ENCODE results near the gene SETD6. TPM values are rescaled to one million over a fixed set of nuclear protein-coding genes. Genes with fewer than 3 reads are reported as not detected.
"Not testable (repeated sequence)": the region's sequence is repeated elsewhere in the genome, so short reads cannot be mapped to it uniquely, and the experiment has no call there.

Gene SETD6
- total RNA-seq, 5 donors from 2014 or later (not counting 1 experiment from before 2014, with no cell fraction given), result 29.6 to 44.2 (median 35.1) TPM

DNA sequence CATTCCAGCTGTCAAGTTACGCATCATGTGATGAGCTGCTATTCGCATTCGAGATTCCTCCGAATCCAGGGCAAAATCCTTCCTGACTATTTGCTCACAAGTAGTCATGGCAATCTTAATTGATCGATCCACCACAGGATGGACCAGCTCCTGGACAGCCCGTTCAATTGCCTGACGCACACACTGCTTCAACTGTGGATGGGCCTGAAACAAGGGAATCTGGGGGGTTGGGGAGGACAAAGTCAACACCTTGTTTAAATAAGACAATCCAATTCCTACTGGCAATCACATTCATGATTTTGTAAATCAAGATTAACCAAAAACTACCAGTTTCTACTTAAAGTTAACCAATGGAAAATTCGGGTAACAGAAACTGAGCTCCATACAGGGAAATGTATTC lies 28.4 kb downstream of the SETD6 start:
- H3K27ac Mint-ChIP-seq, result no peak overlapping the region
- Histone ChIP-seq H3K27ac (ENCODE audit: low read length) (no peak overlapping the region), H3K4me3 (ENCODE audit: control insufficient read depth in 1 of 2, extremely low read depth in 1 of 2, low read length in 1 of 2) (no peak overlapping the region), H3K27me3 (replicated peaks in 1 of 2; ENCODE audit: control insufficient read depth in 2 of 2, extremely low read depth in 1 of 2, insufficient read depth in 2 of 2, low read length in 1 of 2) (no peaks in the 10 kb centered on the region), H3K4me1 (ENCODE audit: control insufficient read depth in 1 of 2, extremely low read depth in 1 of 2, insufficient read depth in 2 of 2, low read length in 2 of 2) (no peaks in the 10 kb centered on the region), H3K9me3 (no peaks in the 10 kb centered on the region), H3K36me3 (ENCODE audit: control insufficient read depth in 2 of 2, extremely low read depth in 1 of 2, insufficient read depth in 1 of 2, low read length in 1 of 2) (peaks cover 10 to 96% of the 10 kb centered on the region in 2 donors)
- ATAC-seq (replicated peaks in 1 of 4) (no peak), DNase-seq (no peak)
- H3K4me1 Mint-ChIP-seq, result peaks cover 0 to 2% (median 2%) of the 10 kb centered on the region in 3 donors
- no peaks in the 10 kb centered on the region for H3K27me3 Mint-ChIP-seq
- WGBS (ENCODE audit: insufficient coverage), result 100% methylated on average over 1 of the region's 8 CpGs
- H3K4me3 Mint-ChIP-seq, result no peak overlapping the region
- H3K36me3 Mint-ChIP-seq, result peaks cover 65% of the 10 kb centered on the region
- ChIA-PET POLR2A (no interaction called here), CTCF (no interaction called here)
- no peaks in the 10 kb centered on the region for H3K9me3 Mint-ChIP-seq

DNA sequence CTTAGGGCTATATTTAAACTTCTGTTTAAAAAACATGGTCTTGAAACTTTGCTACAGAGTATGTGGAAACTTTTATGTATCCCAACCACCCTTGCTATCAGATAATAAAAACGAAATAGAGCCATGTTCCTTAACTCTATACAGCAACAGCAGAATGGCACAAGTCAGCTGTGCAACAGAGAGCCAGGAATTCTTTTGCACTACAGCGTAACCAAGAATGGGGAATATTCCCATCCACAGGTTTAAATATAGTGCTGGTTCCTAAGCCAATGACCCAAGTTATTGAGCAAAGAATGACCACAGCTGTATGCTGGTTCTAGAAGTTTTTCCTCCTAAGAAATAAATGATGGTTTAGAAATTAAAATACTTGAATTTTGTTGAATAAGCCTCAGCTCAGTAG lies 33.1 kb downstream of the SETD6 start:
- no peaks in the 10 kb centered on the region for H3K27me3 ChIP-seq (replicated peaks in 1 of 2; ENCODE audit: control insufficient read depth in 2 of 2, extremely low read depth in 1 of 2, insufficient read depth in 2 of 2, low read length in 1 of 2)
- Mint-ChIP-seq H3K27ac (peak overlapping the region in 1 of 2 donors; percentile 19), H3K36me3 (peaks cover 55% of the 10 kb centered on the region), H3K9me3 (no peaks in the 10 kb centered on the region), H3K4me1 (peaks cover 0 to 2% (median 2%) of the 10 kb centered on the region in 3 donors), H3K4me3 (no peak overlapping the region), H3K27me3 (no peaks in the 10 kb centered on the region)
- no peak overlapping the region for H3K4me3 ChIP-seq (ENCODE audit: control insufficient read depth in 1 of 2, extremely low read depth in 1 of 2, low read length in 1 of 2)
- no CpG with 5 or more reads among the region's 2 CpGs for WGBS (ENCODE audit: insufficient coverage)
- H3K27ac ChIP-seq (ENCODE audit: low read length), result no peak overlapping the region
- POLR2A ChIA-PET, result no interaction called here
- no peak for DNase-seq
- no peaks in the 10 kb centered on the region for H3K9me3 ChIP-seq
- H3K36me3 ChIP-seq (ENCODE audit: control insufficient read depth in 2 of 2, extremely low read depth in 1 of 2, insufficient read depth in 1 of 2, low read length in 1 of 2), result peaks cover 8 to 94% of the 10 kb centered on the region in 2 donors
- CTCF ChIA-PET, result interaction anchor here in 1 of 2 donors (0.5 kb wide), 1 partner anchor 50 kb away, joined by 8 read pairs; no protein-coding TSS in a partner anchor
- no peaks in the 10 kb centered on the region for H3K4me1 ChIP-seq (ENCODE audit: control insufficient read depth in 1 of 2, extremely low read depth in 1 of 2, insufficient read depth in 2 of 2, low read length in 2 of 2)
- no peak for ATAC-seq (replicated peaks in 1 of 4)

DNA sequence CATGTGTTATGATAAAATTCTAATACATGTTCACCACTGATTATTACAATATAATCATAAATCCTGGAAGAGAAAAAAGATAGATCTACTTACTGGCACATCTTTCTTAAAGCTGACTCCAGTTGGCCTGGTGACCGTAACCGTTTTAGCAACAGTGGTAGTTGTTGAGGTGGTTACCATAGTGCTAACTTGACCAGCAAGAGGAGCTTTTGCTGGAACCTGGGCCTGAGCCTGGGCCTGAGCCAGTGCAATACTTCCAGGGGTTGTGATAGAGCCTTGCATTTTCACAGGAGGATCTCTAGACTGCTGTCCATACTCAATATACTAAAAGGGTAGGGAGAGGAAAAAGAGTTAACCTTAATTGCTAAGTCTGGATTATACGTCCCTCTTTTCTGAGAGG lies 36.2 kb downstream of the SETD6 start:
- Mint-ChIP-seq H3K9me3 (no peaks in the 10 kb centered on the region), H3K36me3 (peaks cover 53% of the 10 kb centered on the region), H3K27ac (no peak overlapping the region), H3K27me3 (no peaks in the 10 kb centered on the region), H3K4me3 (no peak overlapping the region), H3K4me1 (peaks cover 0 to 4% (median 0%) of the 10 kb centered on the region in 3 donors)
- Histone ChIP-seq H3K9me3 (no peaks in the 10 kb centered on the region), H3K4me3 (ENCODE audit: control insufficient read depth in 1 of 2, extremely low read depth in 1 of 2, low read length in 1 of 2) (no peak overlapping the region), H3K27ac (ENCODE audit: low read length) (no peak overlapping the region), H3K27me3 (replicated peaks in 1 of 2; ENCODE audit: control insufficient read depth in 2 of 2, extremely low read depth in 1 of 2, insufficient read depth in 2 of 2, low read length in 1 of 2) (no peaks in the 10 kb centered on the region), H3K36me3 (ENCODE audit: control insufficient read depth in 2 of 2, extremely low read depth in 1 of 2, insufficient read depth in 1 of 2, low read length in 1 of 2) (peaks cover 9 to 93% of the 10 kb centered on the region in 2 donors), H3K4me1 (ENCODE audit: control insufficient read depth in 1 of 2, extremely low read depth in 1 of 2, insufficient read depth in 2 of 2, low read length in 2 of 2) (no peaks in the 10 kb centered on the region)
- WGBS (ENCODE audit: insufficient coverage), result 100% methylated on average over 2 of the region's 3 CpGs
- no peak for DNase-seq
- ChIA-PET CTCF (no interaction called here), POLR2A (interaction anchor here in 1 of 2 donors (0.6 kb wide), 1 partner anchor 189 kb away, joined by 3 read pairs; no protein-coding TSS in a partner anchor)
- ATAC-seq (replicated peaks in 1 of 4), result no peak

DNA sequence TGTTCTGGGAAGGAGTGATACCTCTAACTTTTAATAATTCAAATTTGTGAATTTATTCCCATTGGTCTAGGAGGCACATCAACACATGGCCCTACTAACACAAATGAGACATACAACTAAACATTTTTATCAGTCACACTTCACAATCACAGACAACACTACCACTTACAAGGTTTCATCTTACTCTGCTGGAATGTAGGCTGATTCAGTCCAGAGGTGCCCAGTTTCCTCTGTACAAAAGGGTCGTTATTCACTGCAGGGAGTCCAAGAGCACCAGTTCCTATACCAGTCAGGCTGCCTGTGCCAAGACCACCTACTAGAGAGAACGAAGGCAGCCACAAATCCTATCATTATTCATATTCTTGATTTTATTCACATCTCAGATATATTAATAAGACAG lies 41.4 kb downstream of the SETD6 start:
- peaks cover 15 to 88% of the 10 kb centered on the region in 2 donors for H3K36me3 ChIP-seq (ENCODE audit: control insufficient read depth in 2 of 2, extremely low read depth in 1 of 2, insufficient read depth in 1 of 2, low read length in 1 of 2)
- H3K4me3 Mint-ChIP-seq, result no peak overlapping the region
- no peak overlapping the region for H3K27ac ChIP-seq (ENCODE audit: low read length)
- DNase-seq, result no peak
- no peaks in the 10 kb centered on the region for H3K9me3 ChIP-seq
- no peaks in the 10 kb centered on the region for H3K27me3 Mint-ChIP-seq
- no peaks in the 10 kb centered on the region for H3K27me3 ChIP-seq (replicated peaks in 1 of 2; ENCODE audit: control insufficient read depth in 2 of 2, extremely low read depth in 1 of 2, insufficient read depth in 2 of 2, low read length in 1 of 2)
- ChIA-PET POLR2A (no interaction called here), CTCF (no interaction called here)
- WGBS (ENCODE audit: insufficient coverage), result no CpG with 5 or more reads among the region's 2 CpGs
- H3K9me3 Mint-ChIP-seq, result no peaks in the 10 kb centered on the region
- H3K4me1 Mint-ChIP-seq, result peaks cover 0 to 7% (median 2%) of the 10 kb centered on the region in 3 donors
- no peaks in the 10 kb centered on the region for H3K4me1 ChIP-seq (ENCODE audit: control insufficient read depth in 1 of 2, extremely low read depth in 1 of 2, insufficient read depth in 2 of 2, low read length in 2 of 2)
- H3K36me3 Mint-ChIP-seq, result peaks cover 42% of the 10 kb centered on the region
- H3K4me3 ChIP-seq (ENCODE audit: control insufficient read depth in 1 of 2, extremely low read depth in 1 of 2, low read length in 1 of 2), result no peak overlapping the region
- ATAC-seq (replicated peaks in 1 of 4), result no peak
- H3K27ac Mint-ChIP-seq, result peak overlapping the region in 1 of 2 donors; percentile 14

DNA sequence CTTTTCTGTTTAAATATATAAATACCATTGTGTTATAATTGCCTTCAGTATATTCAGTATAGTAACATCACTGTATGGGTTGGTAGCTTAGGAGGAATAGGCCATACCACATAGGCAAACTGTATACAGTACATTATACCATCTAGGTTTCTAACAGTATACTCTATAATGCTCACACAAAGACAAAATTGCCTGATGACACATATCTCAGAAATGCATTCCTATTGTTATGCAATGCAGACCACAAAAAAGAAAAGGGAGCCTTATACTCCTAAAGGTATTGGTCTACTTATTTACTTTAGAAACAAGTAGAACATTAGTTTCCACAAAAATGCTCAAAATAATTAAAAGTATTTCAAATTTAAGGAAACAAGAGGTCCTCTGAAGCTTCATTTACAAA lies 47.9 kb downstream of the SETD6 start:
- H3K4me3 Mint-ChIP-seq, result no peak overlapping the region
- Histone ChIP-seq H3K27ac (ENCODE audit: low read length) (no peak overlapping the region), H3K36me3 (ENCODE audit: control insufficient read depth in 2 of 2, extremely low read depth in 1 of 2, insufficient read depth in 1 of 2, low read length in 1 of 2) (peaks cover 6 to 74% of the 10 kb centered on the region in 2 donors), H3K27me3 (replicated peaks in 1 of 2; ENCODE audit: control insufficient read depth in 2 of 2, extremely low read depth in 1 of 2, insufficient read depth in 2 of 2, low read length in 1 of 2) (no peaks in the 10 kb centered on the region), H3K4me1 (ENCODE audit: control insufficient read depth in 1 of 2, extremely low read depth in 1 of 2, insufficient read depth in 2 of 2, low read length in 2 of 2) (no peaks in the 10 kb centered on the region), H3K9me3 (no peaks in the 10 kb centered on the region), H3K4me3 (ENCODE audit: control insufficient read depth in 1 of 2, extremely low read depth in 1 of 2, low read length in 1 of 2) (no peak overlapping the region)
- H3K27me3 Mint-ChIP-seq, result no peaks in the 10 kb centered on the region
- ChIA-PET CTCF (no interaction called here), POLR2A (no interaction called here)
- H3K27ac Mint-ChIP-seq, result no peak overlapping the region
- no peaks in the 10 kb centered on the region for H3K9me3 Mint-ChIP-seq
- H3K4me1 Mint-ChIP-seq, result peaks cover 4 to 9% (median 6%) of the 10 kb centered on the region in 3 donors
- peaks cover 43% of the 10 kb centered on the region for H3K36me3 Mint-ChIP-seq
- DNase-seq, result no peak
- ATAC-seq (replicated peaks in 1 of 4), result no peak

DNA sequence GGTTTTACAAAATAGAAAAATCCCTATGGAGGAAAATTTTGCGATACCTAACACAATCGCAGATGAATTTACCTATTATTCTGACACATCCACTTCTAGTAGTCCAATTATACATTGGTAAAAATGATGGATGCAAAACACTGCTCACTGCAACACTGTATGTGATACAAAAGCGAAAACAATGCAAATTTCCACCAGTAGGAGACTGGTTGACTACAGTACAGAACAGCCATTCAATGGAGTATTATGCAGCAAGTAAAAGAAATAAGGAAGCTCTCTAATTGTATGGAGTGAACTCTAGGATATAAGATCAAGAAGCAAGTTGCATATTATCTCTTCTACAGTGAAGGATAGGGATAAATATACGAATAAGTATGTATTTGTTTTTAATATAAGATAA lies 48.5 kb downstream of the SETD6 start:
- H3K4me1 Mint-ChIP-seq, result peaks cover 4 to 9% (median 6%) of the 10 kb centered on the region in 3 donors
- Histone ChIP-seq H3K27ac (ENCODE audit: low read length) (no peak overlapping the region), H3K9me3 (no peaks in the 10 kb centered on the region), H3K4me1 (ENCODE audit: control insufficient read depth in 1 of 2, extremely low read depth in 1 of 2, insufficient read depth in 2 of 2, low read length in 2 of 2) (no peaks in the 10 kb centered on the region), H3K27me3 (replicated peaks in 1 of 2; ENCODE audit: control insufficient read depth in 2 of 2, extremely low read depth in 1 of 2, insufficient read depth in 2 of 2, low read length in 1 of 2) (no peaks in the 10 kb centered on the region), H3K36me3 (ENCODE audit: control insufficient read depth in 2 of 2, extremely low read depth in 1 of 2, insufficient read depth in 1 of 2, low read length in 1 of 2) (peaks cover 6 to 73% of the 10 kb centered on the region in 2 donors), H3K4me3 (ENCODE audit: control insufficient read depth in 1 of 2, extremely low read depth in 1 of 2, low read length in 1 of 2) (no peak overlapping the region)
- ATAC-seq (replicated peaks in 1 of 4) (no peak), DNase-seq (no peak)
- H3K4me3 Mint-ChIP-seq, result no peak overlapping the region
- peaks cover 43% of the 10 kb centered on the region for H3K36me3 Mint-ChIP-seq
- ChIA-PET POLR2A (no interaction called here), CTCF (no interaction called here)
- no peaks in the 10 kb centered on the region for H3K27me3 Mint-ChIP-seq
- no CpG with 5 or more reads among the region's 4 CpGs for WGBS (ENCODE audit: insufficient coverage)
- no peak overlapping the region for H3K27ac Mint-ChIP-seq
- H3K9me3 Mint-ChIP-seq, result no peaks in the 10 kb centered on the region

DNA sequence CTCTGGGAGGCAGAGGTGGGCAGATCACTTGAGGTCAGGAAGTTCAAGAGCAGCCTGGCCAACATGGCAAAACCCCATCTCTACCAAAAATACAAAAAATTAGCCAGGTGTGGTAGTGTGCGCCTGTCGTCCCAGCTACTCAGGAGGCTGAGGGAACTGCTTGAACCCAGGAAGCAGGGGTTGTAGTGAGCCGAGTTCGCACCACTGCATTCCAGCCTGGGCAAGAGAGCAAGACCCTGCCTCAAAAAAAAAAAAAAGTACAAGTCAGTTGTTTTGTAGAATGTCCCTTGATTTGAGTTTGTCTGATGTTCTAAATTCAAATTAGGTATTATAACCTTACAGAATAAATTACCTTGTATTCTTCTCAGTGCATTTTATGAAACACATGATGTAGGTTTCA lies 50.4 kb downstream of the SETD6 start:
- ATAC-seq (replicated peaks in 1 of 4); H3K27me3 Mint-ChIP-seq; H3K4me3 ChIP-seq (ENCODE audit: control insufficient read depth in 1 of 2, extremely low read depth in 1 of 2, low read length in 1 of 2); POLR2A ChIA-PET; H3K9me3 Mint-ChIP-seq; H3K27ac ChIP-seq (ENCODE audit: low read length); H3K4me3 Mint-ChIP-seq; CTCF ChIA-PET; H3K9me3 ChIP-seq; H3K4me1 ChIP-seq (ENCODE audit: control insufficient read depth in 1 of 2, extremely low read depth in 1 of 2, insufficient read depth in 2 of 2, low read length in 2 of 2); H3K27me3 ChIP-seq (replicated peaks in 1 of 2; ENCODE audit: control insufficient read depth in 2 of 2, extremely low read depth in 1 of 2, insufficient read depth in 2 of 2, low read length in 1 of 2); DNase-seq; H3K27ac Mint-ChIP-seq: not testable (repeated sequence)
- peaks cover 58% of the 10 kb centered on the region for H3K36me3 Mint-ChIP-seq
- peaks cover 12 to 21% (median 14%) of the 10 kb centered on the region in 3 donors for H3K4me1 Mint-ChIP-seq
- H3K36me3 ChIP-seq (ENCODE audit: control insufficient read depth in 2 of 2, extremely low read depth in 1 of 2, insufficient read depth in 1 of 2, low read length in 1 of 2), result peaks cover 2 to 70% of the 10 kb centered on the region in 2 donors
- WGBS (ENCODE audit: insufficient coverage), result 100% methylated on average over 1 of the region's 4 CpGs

Measured in T-cell (primary cell).